PFSK-1 (cell line): Measurements from ENCODE around the gene TMIE.

Experiments
- POLR2AphosphoS5 ChIP-seq: IDR thresholded peaks from 2 replicates; pipeline ENCODE4 v1.6.1; 2012; ENCODE audit warnings: low read depth, mild to moderate bottlenecking, control low read depth, low read length, moderate library complexity
- SIN3A ChIP-seq: IDR thresholded peaks from 2 replicates; pipeline ENCODE4 v1.6.1; 2012; ENCODE audit warnings: mild to moderate bottlenecking, low read length, moderate library complexity, borderline replicate concordance; ENCODE audit not compliant: insufficient read depth
- TAF1 ChIP-seq: IDR thresholded peaks from 2 replicates; pipeline ENCODE4 v1.6.1; 2012; ENCODE audit warnings: low read length, control low read depth, borderline replicate concordance; ENCODE audit not compliant: insufficient read depth

DNA sequence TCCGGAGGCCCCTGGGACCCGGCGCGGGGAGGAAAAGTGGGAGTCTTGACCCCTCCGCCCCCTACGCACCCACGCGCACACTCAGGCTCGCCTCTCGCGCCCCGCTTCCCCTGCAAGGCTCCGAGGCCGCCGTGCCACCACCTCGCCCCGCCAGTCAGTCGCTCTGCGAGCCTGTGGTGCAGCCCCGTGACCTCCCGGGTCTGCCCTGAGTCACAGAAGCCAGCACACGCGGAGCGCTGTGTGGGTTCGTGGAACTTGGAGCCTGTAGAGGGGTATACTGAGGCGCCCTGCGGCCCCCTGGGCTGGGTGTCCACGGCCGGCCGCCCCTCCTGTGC lies 7.3 kb upstream of the TMIE start:
- TF ChIP-seq SIN3A = no peak
- no peak for TF ChIP-seq POLR2AphosphoS5
- no peak for TF ChIP-seq TAF1
